Fibroblast of skin of left biceps (primary cell): ENCODE data around the gene CD300H.

ENCODE experiments used
- DNase-seq, 2 experiments: peaks; one replicate each; pipeline ENCODE4 v3.0.0-alpha.2; 2013; ENCODE audit warnings: low read depth in 2 of 2

Gene CD300H

GRCh38 chr17:74567397-74567796, at the start of gene CD300H:
Gene CD300H, minus strand, starts transcription at chr17:74567509.
- DNase-seq: no peak

- no peak for DNase-seq
Observed at GRCh38 chr17:74616696-74617095, 49.4 kb upstream of the CD300H start.

- no peak for DNase-seq
Observed at GRCh38 chr17:74612046-74612445, 44.7 kb upstream of the CD300H start.

- DNase-seq: no peak
Observed at GRCh38 chr17:74610108-74610507, 42.8 kb upstream of the CD300H start.

GRCh38 chr17:74608511-74608910, 41.2 kb upstream of the CD300H start:
- no peak for DNase-seq

- no peak for DNase-seq
Observed at GRCh38 chr17:74607221-74607620, 39.9 kb upstream of the CD300H start.

GRCh38 chr17:74606050-74606449, 38.7 kb upstream of the CD300H start:
- DNase-seq: no peak

GRCh38 chr17:74605361-74605760, 38.1 kb upstream of the CD300H start:
- peak; percentile 1 to 3 for DNase-seq

GRCh38 chr17:74604761-74605160, 37.5 kb upstream of the CD300H start:
- no peak for DNase-seq

- DNase-seq: no peak
Observed at GRCh38 chr17:74604200-74604599, 36.9 kb upstream of the CD300H start.

GRCh38 chr17:74603746-74604145, 36.4 kb upstream of the CD300H start:
- DNase-seq: no peak

- DNase-seq: no peak
Observed at GRCh38 chr17:74603037-74603635, 35.8 kb upstream of the CD300H start.

GRCh38 chr17:74601944-74602572, 34.7 kb upstream of the CD300H start:
- DNase-seq: no peak

GRCh38 chr17:74599448-74599939, 32.2 kb upstream of the CD300H start:
- no peak for DNase-seq

GRCh38 chr17:74599023-74599399, 31.7 kb upstream of the CD300H start:
- DNase-seq: no peak

- DNase-seq: no peak
Observed at GRCh38 chr17:74598346-74599022, 31.2 kb upstream of the CD300H start.

- no peak for DNase-seq
Observed at GRCh38 chr17:74597069-74597790, 29.9 kb upstream of the CD300H start.

- DNase-seq: no peak
Observed at GRCh38 chr17:74595037-74595750, 27.9 kb upstream of the CD300H start.

- DNase-seq: no peak
Observed at GRCh38 chr17:74592087-74592990, 25.0 kb upstream of the CD300H start, which contains the start of gene CD300LD. Gene CD300LD, minus strand, starts transcription at chr17:74592283. Its CDS starts 81 bp downstream, at chr17:74592202.

- no peak for DNase-seq
Observed at GRCh38 chr17:74591503-74591902, 24.2 kb upstream of the CD300H start.

GRCh38 chr17:74585711-74586110, 18.4 kb upstream of the CD300H start:
- no peak for DNase-seq
